Effector memory CD4-positive, alpha-beta T cell (primary cell): ENCODE measurements around the gene ATP8A1.
A peak's percentile ranks its signal among the peaks of the same experiment; 100 is the strongest.

ENCODE experiments used
- DNase-seq, 3 donors: peaks; one replicate each; pipeline ENCODE4 v3.0.0-alpha.2; 2020
- H3K27ac ChIP-seq: 2 replicates; pipeline ENCODE4 v1.7.0; 2013; ENCODE audit warnings: mild to moderate bottlenecking, low read length, moderate library complexity; ENCODE audit not compliant: insufficient read depth, poor library complexity, severe bottlenecking
- H3K27me3 ChIP-seq: replicated peaks from 2 replicates; pipeline ENCODE4 v1.7.0; 2013; ENCODE audit warnings: mild to moderate bottlenecking, low read length; ENCODE audit not compliant: insufficient read depth, control insufficient read depth, poor library complexity, severe bottlenecking
- H3K36me3 ChIP-seq: 2 replicates; pipeline ENCODE4 v1.7.0; 2013; ENCODE audit warnings: mild to moderate bottlenecking, low read length, moderate library complexity; ENCODE audit not compliant: control insufficient read depth, insufficient read depth
- H3K4me1 ChIP-seq: 2 replicates; pipeline ENCODE4 v1.7.0; 2013; ENCODE audit warnings: low read length, mild to moderate bottlenecking; ENCODE audit not compliant: control insufficient read depth, insufficient read depth, poor library complexity, severe bottlenecking
- H3K4me3 ChIP-seq: 2 replicates; pipeline ENCODE4 v1.7.0; 2013; ENCODE audit warnings: low read length, low read depth, mild to moderate bottlenecking; ENCODE audit not compliant: insufficient read depth, poor library complexity, severe bottlenecking
- H3K9me3 ChIP-seq: 2 replicates; pipeline ENCODE4 v1.7.0; 2013; ENCODE audit warnings: mild to moderate bottlenecking, low read length, moderate library complexity; ENCODE audit not compliant: control insufficient read depth

The ATP8A1 gene

GRCh38 chr4:42523066-42523718, 133.7 kb downstream of the ATP8A1 start:
- DNase-seq = no peak
- Histone ChIP-seq H3K9me3 (no peaks in the 10 kb centered on the region), H3K27me3 (no peaks in the 10 kb centered on the region), H3K36me3 (peaks cover 14% of the 10 kb centered on the region), H3K27ac (no peak overlapping the region), H3K4me1 (no peaks in the 10 kb centered on the region), H3K4me3 (no peak overlapping the region)

GRCh38 chr4:42519803-42520417, 137.0 kb downstream of the ATP8A1 start:
- peak in 1 of 3 donors; percentile 11 for DNase-seq
- Histone ChIP-seq H3K4me3 (no peak overlapping the region), H3K9me3 (no peaks in the 10 kb centered on the region), H3K27me3 (no peaks in the 10 kb centered on the region), H3K36me3 (peaks cover 9% of the 10 kb centered on the region), H3K4me1 (no peaks in the 10 kb centered on the region), H3K27ac (no peak overlapping the region)

GRCh38 chr4:42515156-42515884, 141.6 kb downstream of the ATP8A1 start:
- Histone ChIP-seq H3K27ac (no peak overlapping the region), H3K9me3 (no peaks in the 10 kb centered on the region), H3K4me3 (no peak overlapping the region), H3K27me3 (no peaks in the 10 kb centered on the region), H3K36me3 (no peaks in the 10 kb centered on the region), H3K4me1 (no peaks in the 10 kb centered on the region)
- no peak for DNase-seq

- no peak for DNase-seq
- H3K4me1 ChIP-seq = no peaks in the 10 kb centered on the region
- H3K27me3 ChIP-seq = no peaks in the 10 kb centered on the region
- H3K4me3 ChIP-seq = no peak overlapping the region
- H3K27ac ChIP-seq = no peak overlapping the region
- no peaks in the 10 kb centered on the region for H3K36me3 ChIP-seq
- no peaks in the 10 kb centered on the region for H3K9me3 ChIP-seq
Observed at GRCh38 chr4:42513748-42514492, 143.0 kb downstream of the ATP8A1 start.

- no peaks in the 10 kb centered on the region for H3K4me1 ChIP-seq
- H3K36me3 ChIP-seq = peaks cover under 1% of the 10 kb centered on the region
- no peak overlapping the region for H3K4me3 ChIP-seq
- no peak for DNase-seq
- H3K9me3 ChIP-seq = no peaks in the 10 kb centered on the region
- H3K27me3 ChIP-seq = no peaks in the 10 kb centered on the region
- no peak overlapping the region for H3K27ac ChIP-seq
Observed at GRCh38 chr4:42512226-42512625, 144.7 kb downstream of the ATP8A1 start.

GRCh38 chr4:42510225-42510624, 146.7 kb downstream of the ATP8A1 start:
- H3K4me1 ChIP-seq = no peaks in the 10 kb centered on the region
- H3K27ac ChIP-seq = no peak overlapping the region
- H3K36me3 ChIP-seq = peaks cover 4% of the 10 kb centered on the region
- no peak overlapping the region for H3K4me3 ChIP-seq
- no peaks in the 10 kb centered on the region for H3K9me3 ChIP-seq
- no peaks in the 10 kb centered on the region for H3K27me3 ChIP-seq
- no peak for DNase-seq

GRCh38 chr4:42501624-42502401, 155.1 kb downstream of the ATP8A1 start:
- Histone ChIP-seq H3K27ac (no peak overlapping the region), H3K4me1 (no peaks in the 10 kb centered on the region), H3K36me3 (peaks cover 6% of the 10 kb centered on the region), H3K27me3 (no peaks in the 10 kb centered on the region), H3K4me3 (no peak overlapping the region), H3K9me3 (no peaks in the 10 kb centered on the region)
- no peak for DNase-seq

GRCh38 chr4:42498040-42498439, 158.9 kb downstream of the ATP8A1 start:
- Histone ChIP-seq H3K9me3 (no peaks in the 10 kb centered on the region), H3K36me3 (no peaks in the 10 kb centered on the region), H3K4me3 (no peak overlapping the region), H3K27ac (no peak overlapping the region), H3K4me1 (no peaks in the 10 kb centered on the region), H3K27me3 (no peaks in the 10 kb centered on the region)
- no peak for DNase-seq

GRCh38 chr4:42497142-42497910, 159.6 kb downstream of the ATP8A1 start:
- H3K4me1 ChIP-seq = no peaks in the 10 kb centered on the region
- H3K27ac ChIP-seq = no peak overlapping the region
- H3K27me3 ChIP-seq = no peaks in the 10 kb centered on the region
- no peak overlapping the region for H3K4me3 ChIP-seq
- H3K9me3 ChIP-seq = no peaks in the 10 kb centered on the region
- no peak for DNase-seq
- peaks cover 3% of the 10 kb centered on the region for H3K36me3 ChIP-seq
